Neural cell (in vitro differentiated cells): ENCODE results near the gene ACTR10. TPM values are rescaled to one million over a fixed set of nuclear protein-coding genes. Genes with fewer than 3 reads are reported as not detected.

ENCODE experiments used
- H2AFZ ChIP-seq: fragments of 200-600, 300-800 bp; sonication (generic), shearing (Covaris generic); 2 replicates; pipeline ENCODE4 v1.6.0; 2014; ENCODE audit warnings: low read depth, mild to moderate bottlenecking, antibody characterized with exemption, low read length, moderate library complexity
- H3F3A ChIP-seq: fragments of 200-600 bp; shearing (Covaris generic); 2 replicates; pipeline ENCODE4 v1.6.1; 2016; ENCODE audit warnings: mild to moderate bottlenecking, moderate library complexity, mixed read lengths, antibody characterized with exemption, low read length; ENCODE audit not compliant: insufficient read depth, poor library complexity, severe bottlenecking
- H3K27ac ChIP-seq: fragments of 200-600, 300-800 bp; sonication (generic), shearing (Covaris generic); 2 replicates; pipeline ENCODE4 v1.5.1; 2014; ENCODE audit warnings: mild to moderate bottlenecking, low read length, moderate library complexity
- H3K27me3 ChIP-seq: fragments of 300-800, 200-600 bp; sonication (generic), shearing (Covaris generic); 2 replicates; pipeline ENCODE4 v1.6.0; 2014; ENCODE audit warnings: mild to moderate bottlenecking, low read depth, low read length, moderate library complexity; ENCODE audit not compliant: insufficient read depth
- H3K36me3 ChIP-seq: fragments of 300-800, 200-600 bp; sonication (generic), shearing (Covaris generic); 2 replicates; pipeline ENCODE4 v1.5.1; 2014; ENCODE audit warnings: mild to moderate bottlenecking, antibody characterized with exemption, low read length, moderate library complexity; ENCODE audit not compliant: insufficient read depth
- H3K4me2 ChIP-seq: fragments of 300-800, 200-600 bp; sonication (generic), shearing (Covaris generic); 2 replicates; pipeline ENCODE4 v1.6.0; 2014; ENCODE audit warnings: mild to moderate bottlenecking, low read length
- H3K4me3 ChIP-seq: fragments of 300-800, 200-600 bp; sonication (generic), shearing (Covaris generic); 2 replicates; pipeline ENCODE4 v1.5.1; 2014; ENCODE audit warnings: mild to moderate bottlenecking, low read length, moderate library complexity
- H3K79me2 ChIP-seq: fragments of 200-600 bp; shearing (Covaris generic); replicated peaks from 2 replicates; pipeline ENCODE4 v1.6.0; 2014; ENCODE audit warnings: mild to moderate bottlenecking, low read length, moderate library complexity; ENCODE audit not compliant: insufficient read depth
- H3K9ac ChIP-seq: fragments of 300-800, 200-600 bp; sonication (generic), shearing (Covaris generic); 2 replicates; pipeline ENCODE4 v1.6.1; 2016; ENCODE audit warnings: mild to moderate bottlenecking, low read length, mixed read lengths
- H3K9me2 ChIP-seq: fragments of 200-600 bp; shearing (Covaris generic); 2 replicates; pipeline ENCODE4 v1.6.1; 2016; ENCODE audit warnings: mild to moderate bottlenecking, low read length, mixed read lengths; ENCODE audit not compliant: insufficient read depth
- H3K9me3 ChIP-seq: fragments of 200-600, 300-800 bp; sonication (generic), shearing (Covaris generic); 2 replicates; pipeline ENCODE4 v1.6.1; 2016; ENCODE audit warnings: mild to moderate bottlenecking, mixed run types, low read length, moderate library complexity, mixed read lengths
- H4K20me1 ChIP-seq: fragments of 200-600 bp; shearing (Covaris generic); 2 replicates; pipeline ENCODE4 v1.6.1; 2016; ENCODE audit warnings: mild to moderate bottlenecking, mixed run types; ENCODE audit not compliant: insufficient read depth
- CTCF ChIP-seq: fragments of 450-650 bp; IDR thresholded peaks from 2 replicates; pipeline ENCODE4 v1.5.1; 2014; ENCODE audit warnings: antibody characterized with exemption, mild to moderate bottlenecking, moderate library complexity; ENCODE audit not compliant: poor library complexity, severe bottlenecking
- EP300 ChIP-seq: fragments of 450-650 bp; conservative IDR thresholded peaks from 2 replicates; pipeline ENCODE4 v1.6.1; 2014; ENCODE audit warnings: antibody characterized with exemption, mild to moderate bottlenecking, moderate library complexity; ENCODE audit not compliant: poor library complexity, severe bottlenecking
- EZH2 ChIP-seq: fragments of 200-600, 300-800 bp; shearing (Covaris generic), sonication (generic); IDR thresholded peaks from 2 replicates; pipeline ENCODE4 v1.6.1; 2014; ENCODE audit warnings: antibody characterized with exemption, low read length, borderline replicate concordance, mild to moderate bottlenecking; ENCODE audit not compliant: insufficient read depth, poor library complexity, severe bottlenecking
- MXI1 ChIP-seq: fragments of 450-650 bp; conservative IDR thresholded peaks from 2 replicates; pipeline ENCODE4 v1.6.1; 2014; ENCODE audit warnings: antibody characterized with exemption, mild to moderate bottlenecking; ENCODE audit not compliant: poor library complexity, severe bottlenecking
- POLR2AphosphoS5 ChIP-seq: IDR thresholded peaks from 2 replicates; pipeline ENCODE4 v1.6.1; 2012
- RAD21 ChIP-seq: fragments of 450-650 bp; conservative IDR thresholded peaks from 2 replicates; pipeline ENCODE4 v1.6.1; 2014; ENCODE audit warnings: antibody characterized with exemption, mild to moderate bottlenecking, moderate library complexity
- REST ChIP-seq: IDR thresholded peaks from 2 replicates; pipeline ENCODE4 v1.6.1; 2012; ENCODE audit warnings: borderline replicate concordance
- SMC3 ChIP-seq: fragments of 450-650 bp; conservative IDR thresholded peaks from 2 replicates; pipeline ENCODE4 v1.6.1; 2014; ENCODE audit warnings: antibody characterized with exemption, mild to moderate bottlenecking, moderate library complexity; ENCODE audit not compliant: poor library complexity
- TAF1 ChIP-seq: IDR thresholded peaks from 2 replicates; pipeline ENCODE4 v1.6.1; 2012; ENCODE audit warnings: low read depth
- polyA plus RNA-seq: library from polyadenylated mRNA; depleted of rRNA; stranded (reverse); fragments of >200 nt; gene quantifications from 2 replicates; pipeline ENCODE4 v1.2.3, GENCODE V29; 2014

Gene ACTR10
- polyA plus RNA-seq, 1 donor from 2014 or later: 401 TPM

DNA sequence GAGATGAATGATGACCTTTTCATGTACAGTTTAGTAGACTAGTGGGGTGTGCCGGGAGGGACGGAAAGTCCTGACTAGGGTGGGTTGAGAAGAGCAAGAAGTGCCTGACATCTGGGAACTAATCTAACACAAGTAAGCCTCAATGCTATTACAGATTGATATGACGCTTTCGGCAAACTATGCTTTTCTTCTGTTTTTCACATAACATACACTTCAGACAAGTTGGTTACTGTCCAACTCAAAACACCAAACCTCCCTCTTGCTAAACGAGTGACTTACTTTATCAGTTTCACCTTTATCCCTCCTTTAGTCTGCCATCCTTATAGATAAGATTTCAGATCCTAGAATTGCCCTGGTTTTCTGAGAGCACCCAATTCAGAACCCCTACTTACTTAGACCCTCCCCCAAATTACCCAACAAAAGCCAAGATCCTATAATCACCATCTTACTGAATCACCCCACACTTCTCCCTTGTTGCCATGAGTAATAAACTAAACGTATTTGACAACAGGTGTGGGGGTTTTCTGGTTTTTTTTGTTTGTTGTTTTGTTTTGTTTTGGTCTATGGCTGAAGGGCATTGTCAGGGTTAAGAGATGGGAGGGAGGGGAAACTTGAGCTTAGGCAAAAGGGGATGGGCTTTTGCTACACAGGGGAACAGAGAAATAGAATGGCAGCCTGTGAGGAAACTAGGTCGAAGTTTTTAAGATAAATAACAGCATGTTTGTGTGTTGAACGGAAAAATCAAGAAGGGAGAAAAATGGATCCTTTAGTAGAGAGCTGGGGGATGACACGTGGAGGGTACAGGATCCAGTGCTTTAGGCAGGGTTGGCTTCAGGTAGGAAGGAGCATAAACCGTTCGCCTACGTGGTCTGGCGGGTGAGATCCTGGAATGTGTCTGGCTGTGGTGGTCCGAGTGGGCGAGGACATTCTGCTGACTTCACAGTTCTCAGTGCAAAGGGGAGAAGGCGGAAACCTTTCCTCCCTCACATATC, 38.6 kb downstream of the ACTR10 start:
- H3K27ac ChIP-seq: no peak overlapping the region

More for the DNA sequence above, 38.6 kb downstream of the ACTR10 start:
- H3K4me3 ChIP-seq: no peak overlapping the region
- H4K20me1 ChIP-seq: no peaks in the 10 kb centered on the region
- H2AFZ ChIP-seq: no peak overlapping the region
- no peaks in the 10 kb centered on the region for H3K36me3 ChIP-seq
- no peaks in the 10 kb centered on the region for H3K79me2 ChIP-seq
- H3K9me2 ChIP-seq: no peaks in the 10 kb centered on the region
- no peak for TF ChIP-seq EP300
- no peak for TF ChIP-seq SMC3
- no peak for TF ChIP-seq REST
- TF ChIP-seq RAD21: no peak
- TF ChIP-seq POLR2AphosphoS5: no peak
- TF ChIP-seq TAF1: no peak
- TF ChIP-seq CTCF: no peak
- no peak for TF ChIP-seq MXI1
- TF ChIP-seq EZH2: no peak
- H3K4me2 ChIP-seq: no peak overlapping the region
- H3K27me3 ChIP-seq: no peaks in the 10 kb centered on the region
- no peaks in the 10 kb centered on the region for H3K9me3 ChIP-seq
- no peaks in the 10 kb centered on the region for H3F3A ChIP-seq
- no peak overlapping the region for H3K9ac ChIP-seq
